GM12875 (cell line): ENCODE measurements around the gene FUT2.
"Not testable (repeated sequence)": the region's sequence is repeated elsewhere in the genome, so short reads cannot be mapped to it uniquely, and the experiment has no call there.

ENCODE experiments used
- H3K4me3 ChIP-seq: one replicate; pipeline ENCODE4 v1.5.1; 2011; ENCODE audit warnings: low read depth, low read length, control low read depth
- CTCF ChIP-seq: IDR thresholded peaks from 2 replicates; pipeline ENCODE4 v1.5.1; 2011; ENCODE audit warnings: low read depth, mild to moderate bottlenecking, control low read depth, inconsistent platforms, low read length, moderate library complexity, borderline replicate concordance; ENCODE audit not compliant: insufficient read depth

The FUT2 gene

DNA sequence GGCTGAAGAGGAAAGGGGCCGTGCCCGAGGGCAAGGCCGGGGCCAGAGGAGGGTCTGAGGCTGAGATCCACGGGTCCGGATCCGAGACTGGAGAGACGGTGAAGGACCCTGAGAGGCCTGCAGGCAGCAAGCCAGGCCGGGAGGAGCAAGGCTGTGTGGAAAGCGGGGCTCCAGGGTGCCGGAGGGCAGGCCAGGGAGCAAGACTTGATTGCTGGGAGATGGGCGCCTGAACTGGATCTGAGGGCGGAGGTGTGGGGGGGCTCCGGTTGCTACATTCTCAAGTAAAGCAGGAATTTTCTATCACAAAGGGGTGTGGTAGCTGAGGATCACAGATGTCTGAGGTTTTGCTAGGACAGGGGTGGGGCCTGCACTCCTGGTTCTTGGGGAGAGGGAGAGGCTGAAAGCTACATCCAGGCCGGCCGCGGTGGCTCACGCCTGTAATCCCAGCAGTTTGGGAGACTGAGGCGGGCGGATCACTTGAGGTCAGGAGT lies 20.0 kb downstream of the FUT2 start:
- TF ChIP-seq CTCF, result no peak
- no peak overlapping the region for H3K4me3 ChIP-seq

DNA sequence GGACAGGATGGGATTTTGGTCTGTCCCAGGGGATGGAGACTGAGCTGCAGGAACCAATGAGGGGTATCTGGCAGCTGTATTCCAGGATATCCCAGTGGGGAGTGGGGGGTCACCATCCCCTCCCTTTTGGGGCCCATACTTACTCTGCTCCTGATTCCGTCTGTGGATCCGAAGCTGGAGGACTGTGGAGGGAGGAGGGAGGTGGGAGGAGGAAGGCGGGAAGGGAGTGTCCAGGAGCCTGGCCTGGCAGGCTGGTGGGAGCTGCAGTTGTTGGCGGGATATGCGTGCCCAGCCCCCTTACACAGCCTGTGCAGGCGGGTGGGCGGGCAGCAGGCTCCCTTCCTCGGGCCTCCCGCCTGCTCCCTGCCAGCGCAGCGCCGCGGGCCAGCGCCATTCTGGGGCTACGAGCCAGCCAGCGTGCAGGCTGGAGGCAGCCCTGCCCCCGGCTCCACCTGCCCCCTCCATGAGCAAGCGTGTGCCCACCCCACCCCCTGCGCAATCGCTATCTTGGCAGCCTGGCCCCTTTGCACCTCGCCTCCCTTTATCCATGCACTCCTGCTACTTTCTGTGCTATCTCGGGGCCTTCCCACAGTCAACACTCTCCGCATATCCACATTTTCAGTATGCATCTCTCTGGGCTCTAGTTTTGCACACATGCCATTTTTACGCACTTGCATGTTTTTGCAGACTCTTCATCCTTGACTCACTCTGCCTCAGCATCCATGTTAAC lies 21.0 kb downstream of the FUT2 start:
- TF ChIP-seq CTCF, result no peak
- H3K4me3 ChIP-seq, result no peak overlapping the region

- H3K4me3 ChIP-seq, result not testable (repeated sequence)
Measured at GRCh38 chr19:48718106-48718505, 22.3 kb downstream of the FUT2 start.

- TF ChIP-seq CTCF, result no peak
- no peak overlapping the region for H3K4me3 ChIP-seq
Measured at GRCh38 chr19:48718711-48719231, 23.0 kb downstream of the FUT2 start.

GRCh38 chr19:48719263-48720171 lies 23.7 kb downstream of the FUT2 start, which contains the start of gene MAMSTR:
TSS of gene MAMSTR (minus strand) at chr19:48719725. CDS start at chr19:48719031, 694 bp downstream.
- no peak for TF ChIP-seq CTCF
- peak within 1 kb of the TSS; percentile 44 for H3K4me3 ChIP-seq

DNA sequence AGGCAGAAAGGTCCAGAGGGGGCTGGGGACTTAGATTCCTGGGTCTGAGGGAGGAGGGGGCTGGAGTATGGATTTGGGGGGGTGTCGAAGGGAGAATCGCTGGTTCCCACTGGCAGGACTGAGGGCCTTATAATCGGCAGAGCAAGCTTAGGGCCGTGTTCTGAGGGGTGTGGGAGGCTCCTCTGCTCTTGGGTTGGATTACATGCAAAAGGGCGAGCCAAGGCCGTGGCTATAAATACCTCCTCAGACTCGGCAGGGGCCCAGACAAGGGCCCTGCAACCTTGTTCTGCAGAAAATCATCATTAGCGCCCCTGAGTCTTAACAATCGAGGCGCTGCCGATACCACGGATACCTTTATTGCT lies 24.5 kb downstream of the FUT2 start:
- TF ChIP-seq CTCF, result no peak
- peak overlapping the region; percentile 44 for H3K4me3 ChIP-seq

- no peak for TF ChIP-seq CTCF
- H3K4me3 ChIP-seq, result peak overlapping the region; percentile 70
Measured at GRCh38 chr19:48720613-48721296, 25.0 kb downstream of the FUT2 start.
